CD4-positive, alpha-beta T cell (primary cell): Measurements from ENCODE around the gene RAI14. TPM values are rescaled to one million over a fixed set of nuclear protein-coding genes. Genes with fewer than 3 reads are reported as not detected.

Source experiments
- ATAC-seq: fragments of 200-7000 bp; cut with Tn5 transposase; one replicate; pipeline ENCODE4 v1.10.0; 2022; ENCODE audit warnings: mild to moderate bottlenecking; ENCODE audit not compliant: poor library complexity
- CTCF ChIA-PET: fragments of 350-600 bp; sonication (Branson Sonifier 250); formaldehyde crosslinking; loops from one replicate; lab custom pipeline; 2021; ENCODE audit warnings: antibody characterized with exemption, inconsistent platforms; lab: Charles Lee
- POLR2A ChIA-PET: fragments of 350-600 bp; sonication (Branson Sonifier 250); formaldehyde crosslinking; loops from one replicate; lab custom pipeline; 2021; ENCODE audit warnings: antibody characterized with exemption, inconsistent platforms; lab: Charles Lee
- DNase-seq, 14 experiments: peaks; one replicate each; pipeline ENCODE4 v3.0.0-alpha.2; 2013 to 2020; ENCODE audit warnings: mixed read lengths in 2 of 14
- H3K27ac ChIP-seq, 2 donors: one replicate each; pipeline versions ENCODE4 v1.5.1 to v1.7.0; 2013; ENCODE audit warnings: low read length in 2 of 2, low read depth in 1 of 2, mild to moderate bottlenecking in 1 of 2
- H3K27me3 ChIP-seq, 2 experiments: 1 replicate in 1 of 2; 2 replicates in 1 of 2; pipeline versions ENCODE4 v1.6.1 to v1.7.0; 2013; ENCODE audit warnings: low read length in 2 of 2, control low read depth in 1 of 2, mild to moderate bottlenecking in 1 of 2, moderate library complexity in 1 of 2; ENCODE audit not compliant: insufficient read depth in 2 of 2, control insufficient read depth in 1 of 2
- H3K36me3 ChIP-seq: one replicate; pipeline ENCODE4 v1.6.1; 2013; ENCODE audit warnings: low read length, control low read depth; ENCODE audit not compliant: insufficient read depth
- H3K4me1 ChIP-seq: one replicate; pipeline ENCODE4 v1.6.1; 2013; ENCODE audit warnings: low read length, control low read depth; ENCODE audit not compliant: insufficient read depth
- H3K4me3 ChIP-seq: one replicate; pipeline ENCODE4 v1.5.1; 2013; ENCODE audit warnings: mild to moderate bottlenecking, low read length, moderate library complexity
- H3K9me3 ChIP-seq, 2 experiments: 1 replicate in 1 of 2; 2 replicates in 1 of 2; pipeline versions ENCODE4 v1.6.1 to v1.7.0; 2013; ENCODE audit warnings: low read length in 2 of 2, mild to moderate bottlenecking in 2 of 2, control low read depth in 1 of 2, moderate library complexity in 1 of 2; ENCODE audit not compliant: control insufficient read depth in 1 of 2, insufficient read depth in 1 of 2
- H3K27ac Mint-ChIP-seq: one replicate; pipeline ENCODE4 v1.8.0; 2020; ENCODE audit warnings: mixed read lengths
- H3K27me3 Mint-ChIP-seq: one replicate; pipeline ENCODE4 v1.8.0; 2021; ENCODE audit warnings: mixed read lengths
- H3K36me3 Mint-ChIP-seq: one replicate; pipeline ENCODE4 v1.8.0; 2021; ENCODE audit warnings: low read depth, mixed read lengths
- H3K4me1 Mint-ChIP-seq: one replicate; pipeline ENCODE4 v1.8.0; 2021; ENCODE audit warnings: low read depth, mixed read lengths
- H3K4me3 Mint-ChIP-seq: one replicate; pipeline ENCODE4 v1.8.0; 2020; ENCODE audit warnings: mild to moderate bottlenecking, mixed read lengths
- H3K9me3 Mint-ChIP-seq: one replicate; pipeline ENCODE4 v1.8.0; 2020; ENCODE audit warnings: mixed read lengths
- CTCF ChIP-seq: fragments of 200-600 bp; IDR thresholded peaks from one replicate; pipeline ENCODE4 v1.8.0; 2022; ENCODE audit warnings: antibody characterized with exemption, mild to moderate bottlenecking
- intact Hi-C, 2 experiments: fragments of 100-400 bp; cut with DNase I in 1 of 2; cut with micrococcal nuclease in 1 of 2; formaldehyde crosslinking; loops; one replicate each; pipeline versions ENCODE4 v1.15.1 to v1.9.0; 2023 to 2025; cut with DNase I, micrococcal nuclease
- total RNA-seq, 174 experiments: library from RNA in 2 of 174; stranded (reverse) in 2 of 174; gene quantifications; one replicate each; pipeline ENCODE4 v1.2.3 and lab custom pipeline; 2021 to 2026

Gene RAI14
- total RNA-seq, 2 experiments from 2014 or later, result 0.20 to 0.60 TPM

- H3K27me3 ChIP-seq, result no peaks in the 10 kb centered on the region
Observed at GRCh38 chr5:34715711-34716110, 59.6 kb downstream of the RAI14 start.

DNA sequence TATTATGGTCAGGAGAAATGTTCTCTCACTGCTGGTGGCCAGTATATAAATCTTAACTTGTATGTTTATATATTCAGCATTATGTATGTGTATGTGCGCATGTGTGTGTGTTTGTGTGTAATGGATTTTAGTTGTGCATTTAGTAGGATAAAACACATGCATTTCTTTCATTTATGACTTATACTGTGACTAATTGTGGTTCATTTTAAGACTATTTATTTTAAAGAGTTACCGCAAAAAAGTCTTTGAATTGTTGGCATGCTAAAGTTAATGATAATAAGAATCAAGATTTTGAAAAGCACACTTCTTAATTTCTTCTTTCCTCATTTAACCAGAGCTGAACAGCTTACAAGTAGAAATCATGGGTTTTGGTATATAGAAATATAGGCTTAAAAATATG is 60.9 kb downstream of the RAI14 start:
- Mint-ChIP-seq H3K36me3 (no peaks in the 10 kb centered on the region), H3K27me3 (peaks cover 4% of the 10 kb centered on the region), H3K4me1 (no peaks in the 10 kb centered on the region), H3K9me3 (no peaks in the 10 kb centered on the region), H3K27ac (no peak overlapping the region), H3K4me3 (no peak overlapping the region)
- Histone ChIP-seq H3K4me3 (no peak overlapping the region), H3K27me3 (no peaks in the 10 kb centered on the region), H3K4me1 (no peaks in the 10 kb centered on the region), H3K9me3 (no peaks in the 10 kb centered on the region), H3K27ac (no peak overlapping the region), H3K36me3 (no peaks in the 10 kb centered on the region)
- ATAC-seq, result no peak
- no peak for TF ChIP-seq CTCF
- ChIA-PET POLR2A (no interaction called here), CTCF (no interaction called here)
- DNase-seq, result no peak
- intact Hi-C loops, result no loop called here

More at GRCh38 chr5:34715711-34716110, 59.6 kb downstream of the RAI14 start:
- Mint-ChIP-seq H3K27me3 (peaks cover 4% of the 10 kb centered on the region), H3K36me3 (no peaks in the 10 kb centered on the region), H3K9me3 (no peaks in the 10 kb centered on the region), H3K4me1 (no peaks in the 10 kb centered on the region), H3K27ac (no peak overlapping the region), H3K4me3 (no peak overlapping the region)
- CTCF ChIA-PET, result no interaction called here
- no peaks in the 10 kb centered on the region for H3K9me3 ChIP-seq
- no peak overlapping the region for H3K4me3 ChIP-seq
- POLR2A ChIA-PET, result no interaction called here
- TF ChIP-seq CTCF, result no peak
- no peaks in the 10 kb centered on the region for H3K36me3 ChIP-seq
- no peak overlapping the region for H3K27ac ChIP-seq
- intact Hi-C loops, result no loop called here
- DNase-seq, result no peak
- ATAC-seq, result no peak
- H3K4me1 ChIP-seq, result no peaks in the 10 kb centered on the region

- H3K36me3 ChIP-seq, result no peaks in the 10 kb centered on the region
- ChIA-PET POLR2A (no interaction called here), CTCF (no interaction called here)
- no peak overlapping the region for H3K27ac ChIP-seq
- H3K27me3 ChIP-seq, result no peaks in the 10 kb centered on the region
- Mint-ChIP-seq H3K4me3 (no peak overlapping the region), H3K27ac (no peak overlapping the region), H3K4me1 (no peaks in the 10 kb centered on the region), H3K27me3 (peaks cover 4% of the 10 kb centered on the region), H3K9me3 (no peaks in the 10 kb centered on the region), H3K36me3 (no peaks in the 10 kb centered on the region)
- no peak overlapping the region for H3K4me3 ChIP-seq
- no peak for DNase-seq
- no peak for ATAC-seq
- no peak for TF ChIP-seq CTCF
- H3K4me1 ChIP-seq, result no peaks in the 10 kb centered on the region
- H3K9me3 ChIP-seq, result no peaks in the 10 kb centered on the region
- intact Hi-C loops, result no loop called here
Observed at GRCh38 chr5:34717426-34718327, 61.5 kb downstream of the RAI14 start.
